ENCODE data around the gene FER.

GRCh38 chr5:108801776-108802175, 54.1 kb downstream of the FER start:
- TF ChIP-seq CTCF (IDR thresholded peaks at IDR 0.05) (no peak), POLR2A (IDR thresholded peaks at IDR 0.05) (no peak), POLR2AphosphoS5 (IDR thresholded peaks at IDR 0.05) (no peak)
